NK-92 (cell line): Measurements from ENCODE around the gene FRY.

Source experiments
- DNase-seq: peaks from one replicate; lab custom pipeline; 2025; ENCODE audit not compliant: unreplicated experiment; lab: John Stamatoyannopoulos, UW

The FRY gene

DNA sequence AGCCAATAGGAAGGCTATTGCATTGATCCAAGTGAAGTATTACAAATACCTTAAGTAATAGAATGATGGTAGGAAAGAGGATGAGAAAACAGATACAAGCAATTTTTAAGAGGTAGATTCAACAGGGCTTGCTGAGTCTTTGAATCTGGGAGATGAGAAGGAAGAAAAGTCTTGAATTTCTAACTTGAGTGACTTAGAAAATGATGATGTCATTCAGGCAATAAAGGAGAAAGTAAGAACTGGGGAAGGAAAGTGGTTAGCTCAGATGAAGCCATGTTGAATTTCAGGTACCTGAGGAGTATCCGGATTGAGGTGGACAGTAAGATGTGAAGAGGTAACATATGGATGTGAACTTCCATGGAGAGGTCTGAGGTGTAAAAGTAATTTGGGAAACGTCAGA, 15.5 kb upstream of the FRY start:
- no peak for DNase-seq

DNA sequence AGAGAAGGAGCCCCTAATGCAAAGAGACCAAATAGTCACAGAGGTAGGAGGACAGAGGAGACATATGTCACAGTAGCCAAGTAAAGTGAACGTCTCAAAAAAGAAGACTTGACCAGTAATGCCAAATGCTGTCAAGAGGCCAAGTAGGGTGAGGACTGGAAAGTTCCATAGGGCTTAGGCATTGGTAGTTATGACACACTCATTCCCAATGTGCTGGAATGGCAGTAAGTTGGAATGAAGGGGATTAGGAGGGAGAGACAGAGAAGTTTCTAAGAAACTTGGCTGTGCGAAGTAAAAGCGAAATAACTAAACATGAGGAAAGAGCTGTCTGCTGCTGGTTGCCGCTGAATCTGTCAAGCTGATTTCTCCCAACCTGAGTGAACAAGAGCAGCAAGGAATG, 14.9 kb upstream of the FRY start:
- no peak for DNase-seq

DNA sequence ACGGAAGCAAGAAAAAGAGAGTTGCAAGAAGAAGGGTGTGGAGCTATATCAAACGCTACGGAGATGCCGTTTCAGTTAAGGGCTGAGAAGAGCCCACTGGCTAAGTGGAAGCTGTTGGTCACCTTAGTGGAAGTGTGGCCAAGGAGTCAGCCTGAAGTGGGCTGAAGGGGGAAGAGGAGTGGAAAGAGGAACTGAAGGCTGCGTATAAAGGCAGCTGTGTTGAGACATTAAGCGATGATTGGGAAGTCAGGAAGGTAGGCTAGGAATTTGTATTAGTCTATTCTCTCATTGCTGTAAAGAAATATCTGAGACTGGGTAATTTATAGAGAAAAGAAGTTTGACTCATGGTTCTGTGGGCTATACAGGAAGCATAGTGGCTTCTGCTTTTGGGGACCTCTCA, 14.1 kb upstream of the FRY start:
- DNase-seq = no peak

DNA sequence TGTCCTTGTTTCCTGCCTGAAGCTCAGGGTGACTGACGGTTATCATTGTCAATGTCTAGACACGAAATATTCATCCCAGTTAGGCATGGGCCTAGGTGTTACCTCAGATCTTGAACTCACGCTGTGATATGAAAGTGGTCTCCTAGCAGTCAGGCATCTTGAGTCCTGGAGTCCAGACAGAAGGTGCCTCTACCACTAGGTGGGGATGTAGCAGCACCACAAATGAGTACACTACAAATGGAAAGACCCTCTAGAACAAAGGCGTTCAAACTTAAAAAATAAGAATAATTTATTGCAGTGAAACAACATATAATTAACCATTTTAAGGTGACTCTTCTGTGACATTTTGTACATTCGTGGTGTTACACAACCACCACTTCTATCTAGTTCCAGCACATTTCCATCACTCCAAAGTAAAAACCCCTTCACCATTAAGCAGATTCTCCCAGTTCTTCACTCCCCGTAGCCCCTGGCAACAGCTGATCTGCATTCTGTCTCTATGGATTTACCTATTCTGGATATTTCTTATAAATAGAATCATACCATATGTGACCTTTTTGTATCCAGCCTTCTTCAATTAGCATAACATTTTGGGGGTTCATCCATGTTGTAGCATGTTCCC, 11.9 kb upstream of the FRY start:
- no peak for DNase-seq

DNA sequence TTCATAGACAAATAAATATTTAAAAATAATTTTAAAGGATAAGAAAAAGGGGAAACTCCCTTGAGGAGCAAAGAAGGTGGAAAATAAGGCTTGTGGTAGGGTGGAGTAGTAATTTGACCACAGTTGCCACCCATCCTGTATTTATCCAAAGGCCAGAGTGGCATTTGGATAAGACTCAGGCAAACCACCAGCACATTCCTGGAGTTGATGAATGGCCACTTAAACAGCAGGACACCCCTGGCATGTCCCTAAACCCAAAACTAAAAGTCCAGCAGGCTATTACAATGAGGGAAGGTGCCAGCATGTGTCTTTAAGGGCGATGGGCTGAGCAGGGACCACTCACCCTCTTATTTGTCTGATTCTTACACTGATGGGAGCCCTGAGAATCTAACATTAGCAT, 9.8 kb upstream of the FRY start:
- no peak for DNase-seq

DNA sequence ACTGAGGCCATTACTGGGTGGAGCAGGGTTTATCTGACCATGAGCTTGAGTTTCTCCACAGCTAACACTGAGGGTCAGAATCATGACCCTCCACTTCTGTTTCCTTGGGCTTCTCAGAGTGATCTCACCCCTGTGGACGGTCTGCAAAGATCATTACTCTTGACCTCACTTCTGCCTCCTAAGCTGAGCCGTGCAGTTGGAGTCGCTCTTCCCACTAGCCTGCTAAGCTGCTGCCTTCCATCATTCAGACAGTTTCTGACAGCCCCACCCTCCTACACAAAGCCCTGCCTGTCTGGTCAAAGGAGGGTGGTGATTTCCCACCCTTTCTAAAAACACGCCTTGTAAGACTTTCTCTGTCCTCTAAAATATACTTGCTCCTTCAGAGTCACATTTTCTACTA, 9.3 kb upstream of the FRY start:
- no peak for DNase-seq

DNA sequence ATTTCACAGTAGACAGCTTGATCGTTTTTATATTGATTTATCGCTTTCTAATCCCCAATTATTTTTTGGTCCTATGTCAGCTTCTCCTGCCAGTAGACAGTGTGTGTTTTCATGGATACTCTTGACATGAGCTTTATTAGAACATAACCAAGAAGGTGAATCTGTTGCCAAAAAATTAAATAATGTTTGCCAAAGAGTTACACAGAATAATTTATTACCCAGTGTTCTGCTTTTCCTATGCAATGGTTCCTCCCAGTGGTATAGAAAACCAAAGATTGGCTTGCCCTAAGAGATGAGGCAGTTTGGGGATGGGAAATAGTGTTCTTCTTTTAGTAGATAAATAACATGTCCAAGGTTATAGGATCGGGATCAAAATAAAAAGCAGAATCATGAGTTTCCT, 8.5 kb upstream of the FRY start:
- DNase-seq = no peak

DNA sequence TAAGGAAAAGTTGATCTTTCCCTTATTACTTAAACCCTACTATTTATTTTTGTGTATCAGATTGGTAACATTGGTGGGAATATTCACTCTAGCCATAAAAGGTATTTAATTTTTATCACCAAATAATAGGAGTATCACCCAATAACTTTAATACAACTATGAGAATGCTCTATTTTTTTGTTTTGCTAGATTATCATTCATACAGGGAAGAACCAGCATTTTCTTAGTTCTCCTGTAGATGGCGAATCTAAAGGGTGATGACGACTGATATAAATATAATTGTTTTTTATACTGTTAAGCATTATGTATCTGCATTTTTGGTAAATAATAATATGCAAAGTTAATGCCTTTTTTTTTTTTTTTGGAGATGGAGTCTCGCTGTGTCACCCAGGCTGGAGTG, 7.9 kb upstream of the FRY start:
- DNase-seq = no peak

DNA sequence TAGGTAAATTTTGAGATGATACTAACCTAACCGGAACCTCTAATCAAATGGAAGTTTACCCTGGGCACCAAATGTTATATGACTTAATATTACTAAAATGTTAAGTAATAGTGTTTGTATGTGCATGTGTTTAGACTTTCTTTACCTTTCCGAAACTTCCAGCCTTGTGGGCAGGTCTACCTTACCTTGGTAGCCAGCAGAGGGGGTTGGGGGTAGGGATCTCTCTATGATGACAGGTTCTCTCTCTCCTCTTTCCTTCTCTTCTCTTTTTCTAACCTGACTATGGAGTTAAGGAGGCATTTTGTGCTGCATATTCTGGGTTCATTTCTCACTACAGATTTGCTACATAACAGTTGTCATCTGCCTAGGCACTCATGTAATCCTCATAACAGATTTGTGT, 6.8 kb upstream of the FRY start:
- no peak for DNase-seq

DNA sequence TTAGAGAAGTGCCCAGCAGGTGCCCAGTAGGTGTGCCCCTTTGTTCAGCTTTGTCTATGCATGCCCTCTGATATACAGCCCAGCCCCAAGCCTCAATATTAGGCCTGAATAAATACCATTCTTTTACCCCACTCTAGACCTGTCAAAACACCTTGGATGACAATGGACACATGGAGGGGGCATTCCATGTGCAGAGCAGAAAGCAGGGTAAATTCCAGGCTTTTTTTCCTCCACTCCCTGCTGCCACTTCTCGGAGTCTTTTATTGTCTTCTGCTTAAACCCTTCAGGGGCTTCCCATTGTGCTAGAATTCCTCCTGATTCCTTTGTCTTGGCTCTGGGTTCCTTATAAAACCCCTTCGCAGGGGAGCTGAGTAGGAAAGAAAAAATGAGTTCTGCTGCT, 5.8 kb upstream of the FRY start:
- no peak for DNase-seq

DNA sequence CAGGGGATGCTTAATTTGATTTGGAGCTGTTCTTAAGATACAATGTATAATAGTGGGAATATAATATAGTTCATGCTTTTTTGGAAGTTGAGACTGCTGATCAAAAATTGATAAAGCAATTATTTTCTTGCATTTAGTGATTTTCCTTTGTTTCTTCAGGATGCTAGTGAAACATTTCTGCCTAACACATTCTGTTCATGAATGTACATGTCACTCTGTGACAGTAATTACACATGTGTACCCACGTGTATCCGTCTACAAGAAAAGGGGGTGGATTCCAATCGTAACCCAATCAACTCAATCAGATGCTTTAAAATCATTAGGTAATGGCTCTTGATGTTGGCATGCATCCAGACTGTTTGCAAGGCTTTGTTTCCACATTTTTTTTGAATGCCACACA, 5.0 kb upstream of the FRY start:
- no peak for DNase-seq

DNA sequence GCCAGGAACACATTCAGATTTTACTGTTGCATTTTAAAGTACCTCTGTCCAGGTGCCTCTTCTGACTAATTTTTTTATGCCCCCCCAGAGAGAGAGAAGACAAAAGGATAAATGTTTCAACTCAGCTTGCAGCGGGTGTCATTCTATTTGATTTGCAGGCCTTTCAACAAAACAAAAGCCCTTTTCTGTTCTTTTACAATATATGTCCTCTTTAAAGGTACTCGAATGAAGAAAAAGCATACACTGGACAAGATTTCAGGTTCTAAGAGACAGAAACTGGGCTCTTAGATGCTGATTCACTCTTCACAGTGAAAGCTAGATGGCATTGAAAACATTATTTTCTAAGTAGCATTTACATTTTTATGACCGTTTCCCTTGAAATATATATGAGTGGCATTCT, 2.9 kb upstream of the FRY start:
- no peak for DNase-seq

DNA sequence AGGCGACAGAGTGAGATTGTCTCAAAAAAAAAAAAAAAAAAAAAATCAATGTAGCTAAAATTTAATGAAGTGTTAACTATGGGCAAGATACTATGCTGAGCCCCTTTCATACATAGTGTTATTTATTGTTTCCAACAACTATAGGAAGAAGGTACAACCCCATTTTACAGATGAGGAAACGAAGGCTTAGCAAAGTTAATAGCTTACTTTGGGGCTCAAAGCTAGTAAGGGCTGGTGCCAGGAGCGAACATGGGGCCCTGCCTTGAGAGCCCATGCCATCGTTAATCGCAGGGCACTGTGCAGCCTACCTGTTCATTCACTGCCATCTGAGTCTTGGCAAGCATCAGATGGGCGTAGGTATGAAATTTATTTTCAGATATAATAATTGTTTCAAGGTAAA, 1.9 kb upstream of the FRY start:
- DNase-seq = no peak

DNA sequence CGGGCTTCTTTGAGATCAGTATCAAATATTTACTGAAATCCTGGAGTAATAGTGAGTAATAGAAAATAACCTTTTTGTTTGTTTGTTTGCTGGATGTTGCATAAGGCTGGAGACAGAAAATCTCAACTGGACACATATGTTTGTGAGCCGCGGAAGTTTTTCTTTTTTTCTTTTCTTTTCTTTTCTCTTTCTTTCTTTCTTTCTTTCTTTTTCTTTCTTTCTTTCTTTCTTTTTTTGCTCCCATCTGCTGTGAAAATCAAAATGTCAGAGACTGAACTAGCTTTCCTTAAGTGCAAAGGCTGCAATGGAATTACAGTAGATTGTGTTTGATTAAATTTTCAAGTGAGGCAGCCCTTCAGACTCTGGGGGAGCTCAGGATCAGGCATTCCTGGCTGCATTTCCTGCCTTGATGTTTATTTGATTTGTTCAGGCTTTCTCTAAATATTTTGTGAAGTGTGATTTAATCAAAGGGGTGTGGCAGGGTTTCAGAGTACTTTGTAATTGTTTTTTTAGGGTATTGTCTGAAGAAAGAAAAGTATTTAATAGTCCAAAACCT, 319 bp downstream of the FRY start:
- DNase-seq = no peak

DNA sequence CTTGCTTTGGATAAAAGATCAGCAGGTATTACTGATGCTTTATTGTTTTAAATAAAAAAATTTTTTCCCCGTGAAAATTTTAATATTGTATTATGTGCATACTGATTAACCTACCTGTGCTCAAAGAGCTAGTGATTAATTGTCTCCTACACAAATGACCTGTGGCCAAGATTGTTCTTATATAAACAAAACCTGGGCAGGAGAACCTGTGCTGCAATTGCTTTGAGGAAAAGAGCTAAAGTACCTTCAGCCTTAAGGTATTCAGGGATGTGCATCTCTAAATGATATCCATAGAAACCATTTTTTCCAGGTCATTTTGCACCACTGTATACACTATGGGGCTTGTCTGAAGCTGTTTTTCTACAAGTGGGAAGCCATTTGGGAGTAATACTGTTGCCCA, 1.2 kb downstream of the FRY start:
- DNase-seq = no peak

DNA sequence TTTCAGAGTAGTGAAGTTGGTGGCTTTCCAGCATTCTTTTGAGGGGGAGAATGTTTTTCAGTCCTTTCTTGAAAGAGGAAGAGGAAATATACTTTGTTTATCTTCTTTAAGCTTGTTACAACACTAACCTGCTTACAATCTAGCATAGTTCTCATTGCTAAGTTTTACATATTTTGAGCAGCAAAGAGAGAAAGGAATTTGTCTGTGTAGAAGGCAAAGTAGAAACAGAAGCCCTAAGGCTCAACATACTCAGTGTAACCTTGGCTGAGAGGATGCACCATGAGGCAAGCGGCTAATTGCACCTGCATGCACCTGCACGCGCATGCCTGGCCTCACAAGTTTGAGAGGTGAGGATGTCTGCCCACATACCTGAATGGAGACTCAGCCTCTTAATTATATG, 2.2 kb downstream of the FRY start:
- no peak for DNase-seq

DNA sequence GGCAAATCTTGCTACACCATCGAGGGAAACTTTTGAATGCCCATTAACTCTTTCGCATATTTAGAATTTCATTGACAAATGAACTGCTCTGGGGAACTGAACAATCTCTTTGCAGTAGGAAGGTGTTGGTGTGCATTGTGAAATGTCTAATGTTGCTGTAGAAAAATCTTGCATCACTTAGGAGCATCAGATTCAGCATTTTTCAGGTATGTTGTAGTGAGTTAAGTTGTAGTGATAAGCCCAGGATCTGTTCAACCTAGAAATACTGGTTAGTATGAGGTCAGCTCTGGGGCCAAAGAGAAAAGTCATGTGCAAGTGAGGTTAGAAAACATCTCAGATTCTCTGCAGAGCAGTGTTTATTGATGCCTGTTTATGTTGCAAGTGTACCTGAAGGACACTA, 4.1 kb downstream of the FRY start:
- DNase-seq = no peak

DNA sequence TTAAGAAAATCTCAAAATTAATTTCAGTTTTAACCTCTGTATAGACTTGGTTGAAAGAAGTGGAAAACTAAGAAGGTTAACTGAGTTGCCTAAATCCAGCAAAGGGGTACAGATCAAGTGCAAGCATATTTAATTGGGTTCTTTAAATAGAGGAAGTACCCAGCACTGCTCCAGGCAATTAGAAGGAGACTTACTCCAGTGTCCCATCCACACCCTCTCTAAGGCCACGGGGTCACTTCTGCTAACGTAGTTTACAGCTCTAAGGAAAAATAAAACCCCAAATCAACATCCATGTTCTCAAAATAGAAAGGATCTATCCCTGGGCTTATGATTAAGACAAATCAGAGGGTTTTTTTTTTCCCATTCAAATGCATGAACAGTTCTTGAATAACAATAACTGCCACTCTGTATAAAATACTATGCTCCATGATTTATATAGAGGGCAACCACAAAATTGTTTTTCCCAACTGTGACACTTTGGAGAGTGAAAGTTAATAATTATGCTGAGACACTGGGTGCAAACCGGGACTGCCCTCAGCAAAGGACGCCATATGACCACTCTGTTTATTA, 4.6 kb downstream of the FRY start:
- no peak for DNase-seq

DNA sequence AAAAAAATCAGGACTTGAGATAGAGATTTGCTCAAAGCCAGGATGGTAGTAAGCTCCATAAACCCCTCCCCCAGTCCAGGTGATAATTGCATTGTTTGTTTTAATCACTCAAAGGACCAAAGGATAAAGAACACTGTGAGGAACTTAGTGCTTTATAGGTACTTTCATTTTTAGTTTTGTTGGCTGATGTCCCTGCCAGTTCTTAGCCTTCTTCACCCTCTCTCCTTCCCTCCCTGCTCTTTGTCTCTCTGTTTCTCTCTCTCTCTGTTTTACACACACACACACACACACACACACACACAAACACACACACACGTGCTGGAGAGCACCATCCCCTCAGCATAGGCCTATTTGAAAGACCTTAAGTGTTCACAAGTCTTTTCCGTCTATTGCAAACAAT, 5.2 kb downstream of the FRY start:
- DNase-seq = no peak

DNA sequence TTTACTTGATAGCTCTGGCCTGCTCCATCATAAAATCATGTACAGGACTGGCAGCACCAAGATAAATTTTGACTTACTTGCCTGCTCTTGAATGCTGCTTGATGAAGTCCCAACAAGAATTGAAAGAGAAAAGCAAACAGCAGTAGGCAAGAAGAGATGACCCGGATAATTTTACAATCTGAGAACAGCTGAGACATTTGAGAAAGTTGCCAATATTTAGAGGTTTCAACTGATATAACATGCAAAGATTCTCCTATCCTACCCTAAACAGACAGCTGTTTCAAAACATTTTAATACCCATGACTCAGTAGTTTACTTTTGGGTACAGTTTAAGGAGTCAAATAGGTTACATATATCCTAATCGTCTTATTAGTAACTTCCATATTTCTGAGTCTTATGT, 5.9 kb downstream of the FRY start:
- no peak for DNase-seq

DNA sequence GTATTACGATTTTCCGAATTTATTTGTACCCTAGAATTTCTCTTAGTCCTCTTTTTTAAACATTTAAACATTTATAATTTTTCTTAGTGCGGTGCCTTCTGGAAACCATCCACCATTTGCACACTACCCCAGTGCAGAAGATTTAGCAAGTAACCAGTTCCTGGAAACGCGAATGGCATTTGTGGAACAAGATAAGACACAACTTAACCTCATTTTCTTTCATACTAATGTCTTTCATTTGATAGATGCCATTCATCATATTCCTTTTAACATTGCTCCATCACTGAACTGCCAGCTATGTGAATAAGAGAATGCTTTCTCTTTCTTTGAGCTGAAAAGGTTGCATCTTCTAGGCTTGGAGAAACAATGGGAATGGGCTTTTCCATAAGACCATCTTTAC, 6.8 kb downstream of the FRY start:
- no peak for DNase-seq

DNA sequence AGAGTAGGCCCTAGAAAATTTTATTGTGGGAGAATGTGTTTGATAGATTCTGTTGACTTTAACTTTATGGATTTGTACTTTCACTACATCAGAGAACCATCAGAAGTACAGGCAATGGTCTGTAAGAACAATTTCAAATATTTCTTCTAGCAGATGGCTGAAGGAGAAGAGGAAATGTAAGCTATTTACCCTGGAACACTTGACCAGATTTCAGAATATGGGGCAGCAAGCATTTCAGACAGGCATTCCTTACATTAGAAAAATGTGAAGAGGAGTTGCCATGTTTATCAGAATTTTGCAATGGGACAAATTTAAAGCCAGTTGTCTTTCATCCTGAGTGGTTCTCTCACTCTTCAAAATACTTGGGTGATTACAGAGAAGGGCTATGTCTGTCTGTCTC, 7.5 kb downstream of the FRY start:
- DNase-seq = no peak

DNA sequence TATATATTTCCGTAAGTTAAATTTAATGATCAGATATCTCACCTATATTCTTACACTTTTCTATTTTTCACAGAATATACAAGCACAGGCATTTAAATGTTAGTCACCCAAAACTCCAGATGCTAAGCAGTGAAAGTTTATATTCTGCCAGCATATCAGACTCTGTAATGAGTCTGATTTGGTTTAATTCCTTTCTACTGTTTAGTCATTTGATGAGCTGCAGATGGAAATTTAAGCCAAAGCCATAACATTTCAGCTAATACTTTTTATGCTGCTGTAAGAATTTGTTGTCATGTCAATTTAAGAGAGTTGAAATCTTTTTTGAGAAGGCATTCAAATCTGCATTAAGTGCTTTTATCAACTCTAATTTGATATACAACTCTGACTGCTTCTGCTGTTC, 8.0 kb downstream of the FRY start:
- no peak for DNase-seq
